ENCODE measurements around the gene ADGRV1.

ADGRV1 gene

GRCh38 chr5:90558344-90559192, at the start of gene ADGRV1:
TSS of gene ADGRV1 (plus strand) at chr5:90558797. CDS start at chr5:90558896, 99 bp downstream.
- DNase-seq, result peak; percentile 68

GRCh38 chr5:90510438-90510837, 48.2 kb upstream of the ADGRV1 start:
- no peak for DNase-seq

- DNase-seq, result no peak
Measured at GRCh38 chr5:90514520-90514919, 44.1 kb upstream of the ADGRV1 start.

- DNase-seq, result no peak
Measured at GRCh38 chr5:90518661-90519060, 39.9 kb upstream of the ADGRV1 start.

GRCh38 chr5:90519081-90519480, 39.5 kb upstream of the ADGRV1 start:
- DNase-seq, result no peak

GRCh38 chr5:90528601-90529193, 29.9 kb upstream of the ADGRV1 start:
- DNase-seq, result peak; percentile 36

- peak; percentile 96 for DNase-seq
Measured at GRCh38 chr5:90529194-90529938, 29.2 kb upstream of the ADGRV1 start, which contains the start of gene LYSMD3. TSS of gene LYSMD3 (minus strand) at chr5:90529584. CDS start at chr5:90525289, 4,295 bp downstream.

- DNase-seq, result peak; percentile 81
Measured at GRCh38 chr5:90529939-90530677, 28.5 kb upstream of the ADGRV1 start.

GRCh38 chr5:90530736-90531487, 27.7 kb upstream of the ADGRV1 start:
- DNase-seq, result no peak

GRCh38 chr5:90533794-90534193, 24.8 kb upstream of the ADGRV1 start:
- DNase-seq, result no peak

- no peak for DNase-seq
Measured at GRCh38 chr5:90534922-90535321, 23.7 kb upstream of the ADGRV1 start.

- no peak for DNase-seq
Measured at GRCh38 chr5:90542827-90543519, 15.6 kb upstream of the ADGRV1 start.

- no peak for DNase-seq
Measured at GRCh38 chr5:90545511-90545910, 13.1 kb upstream of the ADGRV1 start.

GRCh38 chr5:90546216-90546837, 12.3 kb upstream of the ADGRV1 start:
- no peak for DNase-seq

GRCh38 chr5:90547072-90547536, 11.5 kb upstream of the ADGRV1 start:
- no peak for DNase-seq

GRCh38 chr5:90548069-90548593, 10.5 kb upstream of the ADGRV1 start:
- DNase-seq, result peak; percentile 18

GRCh38 chr5:90549223-90549622, 9.4 kb upstream of the ADGRV1 start:
- DNase-seq, result no peak

GRCh38 chr5:90549729-90550275, 8.8 kb upstream of the ADGRV1 start:
- no peak for DNase-seq

GRCh38 chr5:90550963-90551362, 7.6 kb upstream of the ADGRV1 start:
- no peak for DNase-seq

- no peak for DNase-seq
Measured at GRCh38 chr5:90551376-90551775, 7.2 kb upstream of the ADGRV1 start.

Measured in midbrain (tissue), 1 donor.